HUES48 (cell line): ENCODE results near the gene KIF6.
"Not testable (repeated sequence)": the region's sequence is repeated elsewhere in the genome, so short reads cannot be mapped to it uniquely, and the experiment has no call there.

Source experiments
- H3K27ac ChIP-seq: one replicate; pipeline ENCODE4 v1.7.0; 2013; ENCODE audit warnings: low read depth, low read length, inconsistent platforms
- H3K27me3 ChIP-seq: 2 replicates; pipeline ENCODE4 v1.6.1; 2013; ENCODE audit warnings: mild to moderate bottlenecking, low read length; ENCODE audit not compliant: control insufficient read depth, insufficient read depth
- H3K36me3 ChIP-seq: 2 replicates; pipeline ENCODE4 v1.6.1; 2013; ENCODE audit warnings: low read length; ENCODE audit not compliant: control insufficient read depth, insufficient read depth
- H3K4me1 ChIP-seq: 2 replicates; pipeline ENCODE4 v1.6.1; 2013; ENCODE audit warnings: mild to moderate bottlenecking, low read length; ENCODE audit not compliant: control insufficient read depth, insufficient read depth
- H3K4me3 ChIP-seq: 2 replicates; pipeline ENCODE4 v1.5.1; 2013; ENCODE audit warnings: mild to moderate bottlenecking, low read depth, low read length
- H3K9ac ChIP-seq: 2 replicates; pipeline ENCODE4 v1.6.1; 2013; ENCODE audit warnings: mild to moderate bottlenecking, low read depth, low read length, moderate library complexity
- H3K9me3 ChIP-seq: 2 replicates; pipeline ENCODE4 v1.6.1; 2013; ENCODE audit warnings: low read length; ENCODE audit not compliant: control insufficient read depth, insufficient read depth

KIF6 gene

DNA sequence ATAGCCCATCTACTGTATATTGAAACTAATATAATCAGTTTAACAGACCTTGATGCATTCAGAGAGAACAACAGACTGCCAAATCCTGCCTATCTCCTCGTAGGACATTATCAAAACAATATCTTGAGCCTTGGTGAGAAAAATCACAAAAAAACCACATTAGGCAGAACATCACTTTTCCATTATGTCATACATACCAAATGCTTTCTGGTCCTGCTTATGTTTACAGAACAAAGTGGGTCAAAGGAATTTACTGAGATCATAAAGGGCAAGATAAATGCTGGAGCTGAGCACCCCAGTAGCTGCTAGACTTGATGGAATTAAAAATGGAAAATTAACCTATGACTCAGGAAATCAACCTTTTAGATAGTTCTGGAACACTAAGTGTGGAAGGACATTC, 207.5 kb downstream of the KIF6 start:
- no peaks in the 10 kb centered on the region for H3K9me3 ChIP-seq
- H3K9ac ChIP-seq: no peak overlapping the region
- no peak overlapping the region for H3K4me3 ChIP-seq
- H3K4me1 ChIP-seq: no peaks in the 10 kb centered on the region
- no peak overlapping the region for H3K27ac ChIP-seq
- no peaks in the 10 kb centered on the region for H3K27me3 ChIP-seq
- H3K36me3 ChIP-seq: no peaks in the 10 kb centered on the region

DNA sequence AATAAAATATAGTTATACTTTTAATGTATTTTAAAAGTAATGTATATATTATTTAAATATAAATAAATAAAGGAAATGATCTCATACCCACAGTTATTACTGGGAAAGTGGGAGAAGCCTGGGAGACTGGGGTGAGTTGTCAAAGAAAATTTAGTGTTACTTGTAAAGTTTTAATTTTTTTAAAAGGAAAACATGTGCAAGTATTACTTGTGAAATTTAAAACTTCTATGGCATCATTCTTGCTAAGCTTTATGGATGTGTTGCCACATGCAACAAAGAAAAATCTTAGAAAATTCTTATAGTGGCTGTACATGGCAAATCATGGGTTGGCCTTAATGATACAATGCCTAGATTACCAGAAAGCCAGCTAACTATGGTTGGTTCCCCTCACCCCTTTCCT, 208.7 kb downstream of the KIF6 start:
- Histone ChIP-seq H3K9me3 (no peaks in the 10 kb centered on the region), H3K9ac (no peak overlapping the region), H3K36me3 (no peaks in the 10 kb centered on the region), H3K4me3 (no peak overlapping the region), H3K27me3 (no peaks in the 10 kb centered on the region), H3K27ac (no peak overlapping the region), H3K4me1 (no peaks in the 10 kb centered on the region)

DNA sequence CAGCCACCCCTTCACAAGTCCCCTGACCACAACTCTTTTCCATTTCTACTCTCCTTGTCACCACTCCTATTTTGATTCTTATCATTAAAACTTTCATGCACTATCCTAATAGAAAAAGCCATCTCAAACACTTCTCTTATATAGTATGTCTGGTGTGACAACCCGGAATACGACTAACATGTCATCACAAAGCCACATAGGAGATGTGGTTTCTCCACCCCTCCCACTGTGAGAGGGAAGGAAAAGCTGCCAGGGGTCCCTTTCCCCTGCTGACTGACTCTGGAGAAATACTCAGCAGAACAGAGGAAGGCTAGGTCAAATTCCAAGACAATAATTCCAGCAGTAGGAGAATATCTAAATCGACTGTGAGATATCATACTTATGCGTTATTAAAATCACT, 209.7 kb downstream of the KIF6 start:
- Histone ChIP-seq H3K27ac (no peak overlapping the region), H3K27me3 (no peaks in the 10 kb centered on the region), H3K9ac (no peak overlapping the region), H3K4me1 (no peaks in the 10 kb centered on the region), H3K9me3 (no peaks in the 10 kb centered on the region), H3K36me3 (no peaks in the 10 kb centered on the region), H3K4me3 (no peak overlapping the region)

DNA sequence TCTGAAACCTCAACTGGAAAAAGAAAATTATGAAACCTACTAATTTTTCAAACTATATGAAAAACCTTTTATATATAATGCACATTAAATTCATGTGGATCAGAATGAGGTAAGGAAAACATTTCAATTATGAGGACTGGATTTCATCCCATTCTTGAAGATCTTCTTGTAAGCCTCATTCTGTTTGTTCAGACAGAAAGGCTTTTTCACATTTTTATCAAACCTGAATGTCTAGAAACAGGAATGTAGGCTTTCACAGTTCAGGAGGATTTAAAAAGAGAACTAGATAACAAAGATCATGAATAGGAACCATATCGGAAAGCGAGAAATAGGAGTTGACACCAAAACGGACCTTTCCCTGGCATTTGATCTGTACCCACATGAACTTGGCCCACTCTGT, 210.2 kb downstream of the KIF6 start:
- H3K4me1 ChIP-seq: no peaks in the 10 kb centered on the region
- no peak overlapping the region for H3K9ac ChIP-seq
- H3K36me3 ChIP-seq: no peaks in the 10 kb centered on the region
- no peak overlapping the region for H3K4me3 ChIP-seq
- H3K9me3 ChIP-seq: no peaks in the 10 kb centered on the region
- no peak overlapping the region for H3K27ac ChIP-seq
- H3K27me3 ChIP-seq: no peaks in the 10 kb centered on the region

DNA sequence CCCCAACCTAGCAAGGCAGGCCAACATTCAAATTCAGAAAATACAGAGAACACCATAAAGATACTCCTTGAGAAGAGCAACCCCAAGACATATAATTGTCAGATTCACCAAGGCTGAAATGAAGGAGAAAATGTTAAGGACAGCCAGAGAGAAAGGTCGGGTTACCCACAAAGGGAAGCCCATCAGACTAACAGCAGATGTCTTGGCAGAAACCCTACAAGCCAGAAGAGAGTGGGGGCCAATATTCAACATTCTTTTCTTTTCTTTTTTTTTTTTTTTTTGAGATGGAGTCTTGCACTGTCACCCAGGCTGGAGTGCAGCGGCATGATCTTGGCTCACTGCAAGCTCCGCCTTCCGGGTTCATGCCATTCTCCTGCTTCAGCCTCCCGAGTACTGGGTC, 215.4 kb downstream of the KIF6 start:
- not testable (repeated sequence) for H3K27ac ChIP-seq, H3K27me3 ChIP-seq, H3K9me3 ChIP-seq, H3K4me1 ChIP-seq, H3K9ac ChIP-seq, H3K36me3 ChIP-seq, H3K4me3 ChIP-seq

DNA sequence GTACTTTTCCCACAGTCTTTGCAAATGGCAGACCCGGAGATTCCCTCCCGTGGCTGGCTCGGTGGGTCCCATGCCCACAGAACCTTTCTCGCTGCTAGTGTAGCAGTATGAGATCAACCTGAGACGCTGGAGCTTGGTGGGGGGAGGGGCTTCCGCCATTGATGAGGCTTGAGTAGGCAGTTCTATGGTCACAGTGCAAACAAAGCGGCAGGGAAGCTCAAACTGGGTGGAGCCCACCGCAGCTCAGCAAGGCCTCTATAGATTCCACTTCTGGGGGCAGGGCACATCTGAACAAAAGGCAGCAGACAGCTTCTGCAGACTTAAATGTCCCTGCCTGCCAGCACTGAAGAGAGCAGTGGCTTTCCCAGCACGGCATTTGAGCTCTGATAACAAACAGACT, 216.7 kb downstream of the KIF6 start:
- Histone ChIP-seq H3K4me3 (no peak overlapping the region), H3K4me1 (no peaks in the 10 kb centered on the region), H3K27ac (no peak overlapping the region), H3K36me3 (no peaks in the 10 kb centered on the region), H3K9me3 (peaks cover 7% of the 10 kb centered on the region), H3K9ac (no peak overlapping the region), H3K27me3 (no peaks in the 10 kb centered on the region)

DNA sequence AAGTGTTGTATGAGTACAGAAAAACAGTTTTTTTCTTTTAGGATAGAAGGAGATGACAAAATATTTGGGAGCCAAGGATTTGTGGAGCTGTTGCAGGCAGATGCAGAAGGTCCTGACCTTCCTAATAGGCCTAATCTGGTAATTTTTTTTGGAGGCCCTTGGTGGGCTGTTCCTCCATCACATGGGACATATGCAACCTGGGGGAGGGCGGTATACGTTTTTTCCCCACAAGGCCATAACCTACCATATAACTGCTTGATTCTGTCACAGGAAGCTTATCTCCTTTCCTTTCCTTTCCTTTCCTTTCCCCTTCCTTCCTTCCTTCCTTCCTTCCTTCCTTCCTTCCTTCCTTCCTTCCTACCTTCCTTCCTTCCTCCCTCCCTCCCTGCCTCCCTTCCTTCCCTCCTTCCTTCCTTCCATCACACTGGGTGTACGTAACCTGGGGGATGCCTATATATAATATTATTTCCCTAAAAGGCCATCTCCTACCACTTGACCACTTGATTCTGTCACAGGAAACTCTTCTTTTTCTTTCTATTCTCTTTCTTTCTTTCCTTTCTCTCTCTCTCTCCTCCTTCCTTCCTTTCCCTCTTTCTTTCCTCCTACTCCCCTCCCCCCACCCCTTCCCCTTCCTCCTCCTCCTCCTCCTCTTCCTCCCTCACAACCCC, 217.7 kb downstream of the KIF6 start:
- Histone ChIP-seq H3K9ac (no peak overlapping the region), H3K4me3 (no peak overlapping the region), H3K27ac (no peak overlapping the region), H3K36me3 (no peaks in the 10 kb centered on the region), H3K9me3 (peaks cover 11% of the 10 kb centered on the region), H3K27me3 (no peaks in the 10 kb centered on the region), H3K4me1 (no peaks in the 10 kb centered on the region)

DNA sequence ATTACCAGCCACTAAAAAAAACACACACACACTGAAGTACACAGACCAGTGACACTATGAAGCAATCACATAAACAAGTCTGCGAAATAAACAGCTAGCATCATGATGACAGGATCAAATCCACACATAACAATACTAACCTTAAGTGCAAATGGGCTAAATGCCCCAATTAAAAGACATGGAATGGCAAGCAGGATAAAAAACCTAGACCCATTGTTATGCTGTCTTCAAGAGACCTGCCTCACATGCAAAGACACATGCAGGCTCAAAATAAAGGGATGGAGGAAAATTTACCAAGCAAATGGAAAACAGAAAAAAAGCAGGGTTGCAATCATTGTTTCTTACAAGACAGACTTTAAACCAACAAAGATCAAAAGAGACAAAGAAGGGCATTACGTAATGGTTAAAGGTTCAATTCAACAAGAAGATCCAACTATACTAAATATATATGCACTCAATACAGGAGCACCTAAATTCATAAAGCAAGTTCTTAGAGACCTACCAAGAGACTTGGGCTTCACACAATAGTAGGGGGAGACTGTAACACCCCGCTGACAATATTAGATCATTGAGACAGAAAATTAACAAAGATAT, 222.7 kb downstream of the KIF6 start:
- H3K4me1 ChIP-seq, H3K9me3 ChIP-seq, H3K36me3 ChIP-seq, H3K9ac ChIP-seq, H3K4me3 ChIP-seq, H3K27ac ChIP-seq, H3K27me3 ChIP-seq: not testable (repeated sequence)

DNA sequence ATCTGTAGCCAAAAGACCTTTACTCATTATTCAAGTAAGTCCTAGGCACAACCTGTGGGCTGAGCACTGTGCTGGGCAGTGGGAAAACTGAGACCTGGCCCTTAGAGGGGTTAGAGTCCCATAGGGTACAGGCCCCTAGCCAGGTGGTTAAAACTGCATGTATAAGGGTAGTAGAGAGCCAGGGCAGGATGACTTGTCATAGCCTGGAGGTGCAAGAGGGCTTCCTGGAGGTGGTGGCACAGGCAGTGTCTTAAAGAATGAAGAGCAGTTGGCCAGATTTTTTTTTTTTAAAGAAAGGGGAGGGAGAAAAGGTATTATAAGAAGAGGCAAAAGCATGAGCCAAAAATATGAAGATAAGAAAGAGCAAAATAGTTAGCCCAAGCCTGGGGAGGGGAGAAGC, 226.2 kb downstream of the KIF6 start:
- Histone ChIP-seq H3K36me3 (no peaks in the 10 kb centered on the region), H3K27me3 (no peaks in the 10 kb centered on the region), H3K27ac (no peak overlapping the region)

DNA sequence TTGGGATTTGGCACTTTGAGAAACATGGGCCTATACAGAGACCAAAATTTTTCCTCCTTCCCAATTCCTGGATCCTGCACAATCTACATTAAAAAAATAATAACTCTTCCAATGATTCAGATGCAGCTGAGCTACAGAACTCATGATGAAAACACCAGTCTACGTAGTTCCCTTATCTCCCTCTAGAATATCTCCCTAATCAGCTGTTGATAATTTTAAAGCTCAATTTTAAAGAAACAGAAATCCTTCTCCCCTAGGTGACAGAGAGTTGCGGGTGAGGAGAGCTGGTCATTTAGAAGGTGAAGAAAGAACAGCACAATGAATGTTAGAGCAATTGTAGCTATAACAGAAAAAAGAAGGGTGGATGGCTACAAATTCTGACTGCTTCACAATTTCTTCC, 227.1 kb downstream of the KIF6 start:
- no peak overlapping the region for H3K27ac ChIP-seq
- H3K36me3 ChIP-seq: no peaks in the 10 kb centered on the region
- H3K4me3 ChIP-seq: no peak overlapping the region
- H3K9me3 ChIP-seq: peaks cover 5% of the 10 kb centered on the region; the same call in 1 of the 2 replicates
- no peak overlapping the region for H3K9ac ChIP-seq
- no peaks in the 10 kb centered on the region for H3K27me3 ChIP-seq
- H3K4me1 ChIP-seq: peaks cover 19% of the 10 kb centered on the region

More for the DNA sequence above, 226.2 kb downstream of the KIF6 start:
- Histone ChIP-seq H3K9me3 (peaks cover 5% of the 10 kb centered on the region; the same call in 1 of the 2 replicates), H3K4me3 (no peak overlapping the region), H3K9ac (no peak overlapping the region), H3K4me1 (peaks cover 19% of the 10 kb centered on the region)

DNA sequence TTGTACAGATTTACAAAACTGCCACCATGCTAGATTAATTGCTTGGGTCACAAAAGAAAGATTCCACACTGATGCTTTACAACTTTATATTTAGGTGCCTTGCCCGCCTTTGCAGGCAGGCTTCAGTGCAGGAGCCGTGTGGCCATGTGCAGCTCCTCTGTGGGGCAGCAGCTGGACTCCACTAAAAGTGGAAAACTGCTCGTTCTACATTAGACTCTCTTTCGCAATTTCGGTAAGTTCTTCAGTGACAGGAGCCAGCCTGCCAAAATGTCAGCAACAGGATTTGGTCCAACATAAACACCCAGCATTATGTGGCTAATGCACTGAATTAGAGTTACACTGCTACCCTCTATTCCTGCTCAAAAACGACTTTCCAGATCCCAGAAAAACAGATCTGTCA, 228.3 kb downstream of the KIF6 start:
- Histone ChIP-seq H3K27ac (no peak overlapping the region), H3K27me3 (no peaks in the 10 kb centered on the region), H3K4me1 (peaks cover 19% of the 10 kb centered on the region), H3K4me3 (no peak overlapping the region), H3K9me3 (no peaks in the 10 kb centered on the region), H3K9ac (no peak overlapping the region), H3K36me3 (no peaks in the 10 kb centered on the region)
